Measurements from ENCODE around the gene TET3. TPM values are rescaled to one million over a fixed set of nuclear protein-coding genes. Genes with fewer than 3 reads are reported as not detected.

The TET3 gene
- total RNA-seq, 1 donor, result 8.0 TPM

- Histone ChIP-seq H3K27me3 (ENCODE audit: insufficient read depth, low read length) (peaks cover 7% of the 10 kb centered on the region), H3K4me2 (ENCODE audit: insufficient read depth, low read length) (no peak overlapping the region), H3K27ac (ENCODE audit: low read depth, low read length) (no peak overlapping the region), H3K36me3 (ENCODE audit: insufficient read depth, low read length) (no peaks in the 10 kb centered on the region), H3K9me3 (ENCODE audit: low read depth, low read length) (no peaks in the 10 kb centered on the region), H4K20me1 (ENCODE audit: insufficient read depth, low read length) (peaks cover 47% of the 10 kb centered on the region), H2AFZ (ENCODE audit: low read length) (no peak overlapping the region), H3K79me2 (ENCODE audit: insufficient read depth, low read length) (peaks cover 17% of the 10 kb centered on the region), H3K4me1 (ENCODE audit: insufficient read depth, low read length) (peaks cover 31% of the 10 kb centered on the region), H3K4me3 (ENCODE audit: insufficient read depth, low read length) (no peak overlapping the region)
- DNase-seq (ENCODE audit: insufficient read length, low spot score, missing footprints), result no peak
- TF ChIP-seq, protein P1, sequence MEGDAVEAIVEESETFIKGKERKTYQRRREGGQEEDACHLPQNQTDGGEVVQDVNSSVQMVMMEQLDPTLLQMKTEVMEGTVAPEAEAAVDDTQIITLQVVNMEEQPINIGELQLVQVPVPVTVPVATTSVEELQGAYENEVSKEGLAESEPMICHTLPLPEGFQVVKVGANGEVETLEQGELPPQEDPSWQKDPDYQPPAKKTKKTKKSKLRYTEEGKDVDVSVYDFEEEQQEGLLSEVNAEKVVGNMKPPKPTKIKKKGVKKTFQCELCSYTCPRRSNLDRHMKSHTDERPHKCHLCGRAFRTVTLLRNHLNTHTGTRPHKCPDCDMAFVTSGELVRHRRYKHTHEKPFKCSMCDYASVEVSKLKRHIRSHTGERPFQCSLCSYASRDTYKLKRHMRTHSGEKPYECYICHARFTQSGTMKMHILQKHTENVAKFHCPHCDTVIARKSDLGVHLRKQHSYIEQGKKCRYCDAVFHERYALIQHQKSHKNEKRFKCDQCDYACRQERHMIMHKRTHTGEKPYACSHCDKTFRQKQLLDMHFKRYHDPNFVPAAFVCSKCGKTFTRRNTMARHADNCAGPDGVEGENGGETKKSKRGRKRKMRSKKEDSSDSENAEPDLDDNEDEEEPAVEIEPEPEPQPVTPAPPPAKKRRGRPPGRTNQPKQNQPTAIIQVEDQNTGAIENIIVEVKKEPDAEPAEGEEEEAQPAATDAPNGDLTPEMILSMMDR (IDR thresholded peaks at IDR 0.05; ENCODE audit: extremely low read depth, low read depth, low read length), result no peak
Observed at GRCh38 chr2:74001121-74001520, 16.4 kb downstream of the TET3 start.

- Histone ChIP-seq H3K36me3 (ENCODE audit: insufficient read depth, low read length) (no peaks in the 10 kb centered on the region), H2AFZ (ENCODE audit: low read length) (peak overlapping the region; percentile 65), H3K9me3 (ENCODE audit: low read depth, low read length) (no peaks in the 10 kb centered on the region), H3K27me3 (ENCODE audit: insufficient read depth, low read length) (peaks cover 7% of the 10 kb centered on the region), H3K4me3 (ENCODE audit: insufficient read depth, low read length) (peak overlapping the region; percentile 87), H3K4me1 (ENCODE audit: insufficient read depth, low read length) (peaks cover 39% of the 10 kb centered on the region), H3K79me2 (ENCODE audit: insufficient read depth, low read length) (peaks cover 19% of the 10 kb centered on the region), H3K4me2 (ENCODE audit: insufficient read depth, low read length) (peak overlapping the region; percentile 98), H3K27ac (ENCODE audit: low read depth, low read length) (no peak overlapping the region), H4K20me1 (ENCODE audit: insufficient read depth, low read length) (peaks cover 52% of the 10 kb centered on the region)
- TF ChIP-seq, protein P1 (IDR thresholded peaks at IDR 0.05; ENCODE audit: extremely low read depth, low read depth, low read length), result no peak
- no peak for DNase-seq (ENCODE audit: insufficient read length, low spot score, missing footprints)
Observed at GRCh38 chr2:74001781-74002504, 17.2 kb downstream of the TET3 start.

DNA sequence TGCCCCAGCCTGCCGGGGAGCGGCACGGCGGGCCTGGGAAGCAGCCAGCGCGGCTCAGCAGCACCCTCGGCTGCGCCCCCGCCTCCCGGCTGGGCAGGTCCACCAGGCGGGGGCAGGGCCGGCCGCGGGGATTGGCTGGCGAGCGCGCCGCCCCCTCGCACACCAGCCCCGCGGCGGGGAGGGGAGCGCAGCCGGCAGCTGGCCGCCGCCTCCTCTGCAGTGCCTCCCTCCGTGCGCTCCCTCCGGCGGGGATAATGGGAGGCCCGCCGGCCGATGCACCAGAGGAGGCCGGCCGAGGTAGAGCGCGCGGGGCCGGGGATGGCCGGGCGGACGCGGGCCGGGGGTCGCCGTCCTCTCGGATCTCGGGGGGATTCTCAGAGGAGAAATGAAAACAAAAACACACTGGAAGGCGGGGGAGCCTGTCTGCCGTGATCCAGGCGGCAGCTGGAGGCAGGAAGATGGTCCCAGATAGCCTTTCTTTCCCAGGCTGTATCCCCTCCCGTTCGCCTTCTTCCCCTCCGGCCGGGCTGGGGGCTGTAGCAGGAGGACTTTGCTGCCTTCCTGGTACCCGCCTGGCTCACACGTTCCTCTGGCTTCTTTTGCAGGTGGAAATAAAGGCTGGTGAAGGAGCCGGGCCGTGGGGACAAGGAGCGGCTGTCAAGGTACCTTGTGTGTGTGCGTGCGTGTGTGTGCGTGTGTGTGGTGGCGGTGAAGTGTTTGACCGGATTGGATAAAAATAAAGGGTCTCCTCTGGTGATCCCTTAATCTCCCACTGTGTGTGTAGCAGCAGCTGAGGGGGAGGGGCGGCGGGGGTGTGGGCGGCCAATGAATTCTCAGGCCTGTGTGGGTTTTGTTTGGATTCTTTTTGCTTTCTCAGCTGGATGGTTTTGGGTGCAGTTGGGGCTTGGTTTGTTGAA, 18.1 kb downstream of the TET3 start:
- H3K9me3 ChIP-seq (ENCODE audit: low read depth, low read length), result no peaks in the 10 kb centered on the region
- H3K27ac ChIP-seq (ENCODE audit: low read depth, low read length), result peak overlapping the region; percentile 80
- H3K79me2 ChIP-seq (ENCODE audit: insufficient read depth, low read length), result peaks cover 25% of the 10 kb centered on the region
- TF ChIP-seq, protein P1 (IDR thresholded peaks at IDR 0.05; ENCODE audit: extremely low read depth, low read depth, low read length), result no peak
- H2AFZ ChIP-seq (ENCODE audit: low read length), result peak overlapping the region; percentile 85
- H3K4me1 ChIP-seq (ENCODE audit: insufficient read depth, low read length), result peaks cover 46% of the 10 kb centered on the region
- peaks cover 53% of the 10 kb centered on the region for H4K20me1 ChIP-seq (ENCODE audit: insufficient read depth, low read length)
- peaks cover 7% of the 10 kb centered on the region for H3K27me3 ChIP-seq (ENCODE audit: insufficient read depth, low read length)
- peak; percentile 99 for DNase-seq (ENCODE audit: insufficient read length, low spot score, missing footprints)
- peak overlapping the region; percentile 98 for H3K4me2 ChIP-seq (ENCODE audit: insufficient read depth, low read length)
- peak overlapping the region; percentile 87 for H3K4me3 ChIP-seq (ENCODE audit: insufficient read depth, low read length)
- no peaks in the 10 kb centered on the region for H3K36me3 ChIP-seq (ENCODE audit: insufficient read depth, low read length)
